DND-41 (cell line): ENCODE data around the gene CSNK2B.

Experiments
- EZH2 ChIP-seq: IDR thresholded peaks from 3 replicates; pipeline ENCODE4 v1.6.1; 2012; ENCODE audit warnings: borderline replicate concordance, low read depth, mild to moderate bottlenecking, moderate library complexity, low read length, inconsistent platforms; ENCODE audit not compliant: severe bottlenecking
- TF ChIP-seq, protein P1 (sequence below): IDR thresholded peaks from 2 replicates; pipeline ENCODE4 v1.5.1; 2012; ENCODE audit warnings: borderline replicate concordance, low read length, moderate library complexity, mild to moderate bottlenecking; ENCODE audit not compliant: poor library complexity, severe bottlenecking; ENCODE audit errors: extremely low read depth

DNA sequence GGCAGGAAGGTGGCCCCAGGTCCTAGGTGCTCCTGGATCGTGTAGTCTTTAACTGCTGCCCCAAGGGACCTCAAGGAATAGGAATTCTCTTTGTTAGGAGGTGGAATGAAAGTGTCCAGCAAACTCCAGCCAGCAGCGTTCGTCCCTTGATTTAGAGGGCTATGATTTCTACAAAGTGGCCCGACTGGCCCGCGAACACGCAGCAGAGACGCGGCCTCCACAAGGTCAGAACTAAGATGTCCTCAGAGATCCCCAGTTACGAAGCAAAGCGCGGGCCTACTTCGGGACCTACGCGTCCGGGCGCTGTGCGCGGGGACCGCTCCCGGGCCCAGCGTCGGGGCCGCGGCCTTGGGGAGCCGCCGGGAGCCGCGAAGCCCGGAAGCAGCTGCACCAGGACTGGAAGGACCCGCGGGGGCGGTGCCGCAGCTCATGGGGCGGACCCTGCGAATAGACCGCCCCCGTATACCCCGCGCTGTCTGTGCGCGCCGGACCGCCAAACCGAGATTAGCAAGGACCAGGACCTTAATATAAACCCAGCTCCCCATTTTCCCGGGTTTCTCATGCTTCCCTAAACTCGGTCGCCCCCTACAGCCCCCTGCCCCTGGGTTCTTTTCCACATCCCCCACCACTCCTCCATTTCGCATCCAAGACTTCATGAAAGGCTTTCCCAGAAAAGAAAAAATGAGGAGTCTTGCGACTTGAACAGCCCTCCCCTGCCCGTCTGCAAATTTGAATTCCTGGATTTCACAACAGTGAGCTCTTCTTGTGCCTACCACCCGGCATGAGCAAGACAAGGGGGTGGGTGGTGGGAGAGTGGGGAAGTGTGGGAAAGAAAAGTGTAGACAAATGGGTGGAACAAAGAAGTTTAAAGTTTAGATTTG, 5.3 kb upstream of the CSNK2B start, which contains the start of gene C6orf47:
- TF ChIP-seq, protein P1, sequence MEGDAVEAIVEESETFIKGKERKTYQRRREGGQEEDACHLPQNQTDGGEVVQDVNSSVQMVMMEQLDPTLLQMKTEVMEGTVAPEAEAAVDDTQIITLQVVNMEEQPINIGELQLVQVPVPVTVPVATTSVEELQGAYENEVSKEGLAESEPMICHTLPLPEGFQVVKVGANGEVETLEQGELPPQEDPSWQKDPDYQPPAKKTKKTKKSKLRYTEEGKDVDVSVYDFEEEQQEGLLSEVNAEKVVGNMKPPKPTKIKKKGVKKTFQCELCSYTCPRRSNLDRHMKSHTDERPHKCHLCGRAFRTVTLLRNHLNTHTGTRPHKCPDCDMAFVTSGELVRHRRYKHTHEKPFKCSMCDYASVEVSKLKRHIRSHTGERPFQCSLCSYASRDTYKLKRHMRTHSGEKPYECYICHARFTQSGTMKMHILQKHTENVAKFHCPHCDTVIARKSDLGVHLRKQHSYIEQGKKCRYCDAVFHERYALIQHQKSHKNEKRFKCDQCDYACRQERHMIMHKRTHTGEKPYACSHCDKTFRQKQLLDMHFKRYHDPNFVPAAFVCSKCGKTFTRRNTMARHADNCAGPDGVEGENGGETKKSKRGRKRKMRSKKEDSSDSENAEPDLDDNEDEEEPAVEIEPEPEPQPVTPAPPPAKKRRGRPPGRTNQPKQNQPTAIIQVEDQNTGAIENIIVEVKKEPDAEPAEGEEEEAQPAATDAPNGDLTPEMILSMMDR, result no peak
- TF ChIP-seq EZH2, result no peak
